Measurements from ENCODE around the gene PITPNB.

- TF ChIP-seq CSRNP3 (CRISPR knock-in tag; IDR thresholded peaks at IDR 0.05) (no peak), ESRRG (CRISPR knock-in tag; IDR thresholded peaks at IDR 0.05) (no peak), POU6F1 (CRISPR knock-in tag; IDR thresholded peaks at IDR 0.05; ENCODE audit: borderline replicate concordance, low read depth) (no peak), PATZ1 (CRISPR knock-in tag; IDR thresholded peaks at IDR 0.05; ENCODE audit: borderline replicate concordance) (no peak)
Observed at GRCh38 chr22:27863556-27863955, 55.5 kb downstream of the PITPNB start.
